Loucy (cell line): Measurements from ENCODE around the gene CXCL17.

ENCODE experiments used
- CTCF ChIP-seq: fragments of 200-600 bp; sonication (generic); conservative IDR thresholded peaks from 2 replicates; pipeline ENCODE4 v1.5.1; 2014; ENCODE audit warnings: mild to moderate bottlenecking, antibody characterized with exemption, low read length
- EZH2phosphoT487 ChIP-seq: fragments of 200-600 bp; IDR thresholded peaks from 2 replicates; pipeline ENCODE4 v1.6.1; 2018; ENCODE audit warnings: antibody characterized with exemption, mild to moderate bottlenecking, moderate library complexity, borderline replicate concordance

GRCh38 chr19:42419309-42419708, 23.4 kb downstream of the CXCL17 start:
- TF ChIP-seq CTCF (no peak), EZH2phosphoT487 (no peak)
